Activated CD4-positive, CD25-positive, alpha-beta regulatory T cell (primary cell): Measurements from ENCODE around the gene GMEB1.
"Not testable (repeated sequence)": the region's sequence is repeated elsewhere in the genome, so short reads cannot be mapped to it uniquely, and the experiment has no call there.

ENCODE experiments used
- DNase-seq, 4 experiments: peaks; one replicate each; lab custom pipeline; 2025; lab: John Stamatoyannopoulos, UW

Gene GMEB1

GRCh38 chr1:28750771-28751294 is 82.2 kb downstream of the GMEB1 start:
- DNase-seq, result not testable (repeated sequence)

- DNase-seq, result no peak
Observed at GRCh38 chr1:28751315-28752060, 82.9 kb downstream of the GMEB1 start.

- no peak for DNase-seq
Observed at GRCh38 chr1:28755701-28756100, 87.1 kb downstream of the GMEB1 start.

GRCh38 chr1:28756846-28757245 is 88.3 kb downstream of the GMEB1 start:
- no peak for DNase-seq

GRCh38 chr1:28758420-28758819 is 89.8 kb downstream of the GMEB1 start:
- DNase-seq, result no peak

GRCh38 chr1:28759257-28759656 is 90.7 kb downstream of the GMEB1 start:
- no peak for DNase-seq

GRCh38 chr1:28761189-28761588 is 92.6 kb downstream of the GMEB1 start:
- no peak for DNase-seq

GRCh38 chr1:28766532-28767183 is 98.1 kb downstream of the GMEB1 start:
- DNase-seq, result no peak
